ENCODE data around the gene FKRP.

- TF ChIP-seq POLR2AphosphoS5 (IDR thresholded peaks at IDR 0.05; ENCODE audit: low read depth, low read length) (no peak), TAF1 (IDR thresholded peaks at IDR 0.05; ENCODE audit: borderline replicate concordance, insufficient read depth, low read length) (no peak), SIN3A (IDR thresholded peaks at IDR 0.05; ENCODE audit: borderline replicate concordance, insufficient read depth, low read length) (no peak), FOXP2 (optimal IDR thresholded peaks at IDR 0.05; ENCODE audit: borderline replicate concordance, extremely low read depth, extremely low read length, insufficient read depth) (no peak)
- TF ChIP-seq, protein P1, sequence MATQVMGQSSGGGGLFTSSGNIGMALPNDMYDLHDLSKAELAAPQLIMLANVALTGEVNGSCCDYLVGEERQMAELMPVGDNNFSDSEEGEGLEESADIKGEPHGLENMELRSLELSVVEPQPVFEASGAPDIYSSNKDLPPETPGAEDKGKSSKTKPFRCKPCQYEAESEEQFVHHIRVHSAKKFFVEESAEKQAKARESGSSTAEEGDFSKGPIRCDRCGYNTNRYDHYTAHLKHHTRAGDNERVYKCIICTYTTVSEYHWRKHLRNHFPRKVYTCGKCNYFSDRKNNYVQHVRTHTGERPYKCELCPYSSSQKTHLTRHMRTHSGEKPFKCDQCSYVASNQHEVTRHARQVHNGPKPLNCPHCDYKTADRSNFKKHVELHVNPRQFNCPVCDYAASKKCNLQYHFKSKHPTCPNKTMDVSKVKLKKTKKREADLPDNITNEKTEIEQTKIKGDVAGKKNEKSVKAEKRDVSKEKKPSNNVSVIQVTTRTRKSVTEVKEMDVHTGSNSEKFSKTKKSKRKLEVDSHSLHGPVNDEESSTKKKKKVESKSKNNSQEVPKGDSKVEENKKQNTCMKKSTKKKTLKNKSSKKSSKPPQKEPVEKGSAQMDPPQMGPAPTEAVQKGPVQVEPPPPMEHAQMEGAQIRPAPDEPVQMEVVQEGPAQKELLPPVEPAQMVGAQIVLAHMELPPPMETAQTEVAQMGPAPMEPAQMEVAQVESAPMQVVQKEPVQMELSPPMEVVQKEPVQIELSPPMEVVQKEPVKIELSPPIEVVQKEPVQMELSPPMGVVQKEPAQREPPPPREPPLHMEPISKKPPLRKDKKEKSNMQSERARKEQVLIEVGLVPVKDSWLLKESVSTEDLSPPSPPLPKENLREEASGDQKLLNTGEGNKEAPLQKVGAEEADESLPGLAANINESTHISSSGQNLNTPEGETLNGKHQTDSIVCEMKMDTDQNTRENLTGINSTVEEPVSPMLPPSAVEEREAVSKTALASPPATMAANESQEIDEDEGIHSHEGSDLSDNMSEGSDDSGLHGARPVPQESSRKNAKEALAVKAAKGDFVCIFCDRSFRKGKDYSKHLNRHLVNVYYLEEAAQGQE (IDR thresholded peaks at IDR 0.05; ENCODE audit: insufficient read depth in 1 of 2, low read depth in 2 of 2, low read length in 2 of 2), result no peak
Measured at GRCh38 chr19:46721269-46722003, 24.4 kb upstream of the FKRP start.

Measured in PFSK-1 (cell line).